ENCODE data around the gene NBPF6.
"Not testable (repeated sequence)": the region's sequence is repeated elsewhere in the genome, so short reads cannot be mapped to it uniquely, and the experiment has no call there.

Gene NBPF6

GRCh38 chr1:108450043-108450442 is at the start of gene NBPF6:
Gene NBPF6, plus strand, starts transcription at chr1:108450343. Its CDS starts 259 bp downstream, at chr1:108450602.
- not testable (repeated sequence) for DNase-seq (ENCODE audit: low read depth in 2 of 2)

GRCh38 chr1:108411098-108411833 is 38.9 kb upstream of the NBPF6 start:
- DNase-seq (ENCODE audit: low read depth in 2 of 2), result not testable (repeated sequence)

GRCh38 chr1:108420129-108420528 is 30.0 kb upstream of the NBPF6 start:
- not testable (repeated sequence) for DNase-seq (ENCODE audit: low read depth in 2 of 2)

- DNase-seq (ENCODE audit: low read depth in 2 of 2), result not testable (repeated sequence)
Observed at GRCh38 chr1:108421061-108421916, 28.9 kb upstream of the NBPF6 start.

GRCh38 chr1:108426877-108427276 is 23.3 kb upstream of the NBPF6 start:
- DNase-seq (ENCODE audit: low read depth in 2 of 2), result not testable (repeated sequence)

- not testable (repeated sequence) for DNase-seq (ENCODE audit: low read depth in 2 of 2)
Observed at GRCh38 chr1:108432002-108432401, 18.1 kb upstream of the NBPF6 start.

- DNase-seq (ENCODE audit: low read depth in 2 of 2), result not testable (repeated sequence)
Observed at GRCh38 chr1:108433404-108433803, 16.7 kb upstream of the NBPF6 start.

GRCh38 chr1:108438536-108438935 is 11.6 kb upstream of the NBPF6 start:
- DNase-seq (ENCODE audit: low read depth in 2 of 2), result not testable (repeated sequence)

GRCh38 chr1:108454521-108454920 is 4.4 kb downstream of the NBPF6 start:
- not testable (repeated sequence) for DNase-seq (ENCODE audit: low read depth in 2 of 2)

- not testable (repeated sequence) for DNase-seq (ENCODE audit: low read depth in 2 of 2)
Observed at GRCh38 chr1:108458661-108459060, 8.5 kb downstream of the NBPF6 start.

- not testable (repeated sequence) for DNase-seq (ENCODE audit: low read depth in 2 of 2)
Observed at GRCh38 chr1:108461758-108462157, 11.6 kb downstream of the NBPF6 start.

GRCh38 chr1:108463962-108464361 is 13.8 kb downstream of the NBPF6 start:
- DNase-seq (ENCODE audit: low read depth in 2 of 2), result not testable (repeated sequence)

- DNase-seq (ENCODE audit: low read depth in 2 of 2), result not testable (repeated sequence)
Observed at GRCh38 chr1:108466166-108466565, 16.0 kb downstream of the NBPF6 start.

GRCh38 chr1:108467155-108467554 is 17.0 kb downstream of the NBPF6 start:
- not testable (repeated sequence) for DNase-seq (ENCODE audit: low read depth in 2 of 2)

- not testable (repeated sequence) for DNase-seq (ENCODE audit: low read depth in 2 of 2)
Observed at GRCh38 chr1:108470750-108471149, 20.6 kb downstream of the NBPF6 start.

- not testable (repeated sequence) for DNase-seq (ENCODE audit: low read depth in 2 of 2)
Observed at GRCh38 chr1:108474516-108474915, 24.4 kb downstream of the NBPF6 start.

- DNase-seq (ENCODE audit: low read depth in 2 of 2), result no peak
Observed at GRCh38 chr1:108478429-108479015, 28.4 kb downstream of the NBPF6 start.

GRCh38 chr1:108482708-108483107 is 32.6 kb downstream of the NBPF6 start:
- DNase-seq (ENCODE audit: low read depth in 2 of 2), result no peak

GRCh38 chr1:108485990-108486389 is 35.8 kb downstream of the NBPF6 start:
- not testable (repeated sequence) for DNase-seq (ENCODE audit: low read depth in 2 of 2)

- not testable (repeated sequence) for DNase-seq (ENCODE audit: low read depth in 2 of 2)
Observed at GRCh38 chr1:108486707-108487106, 36.6 kb downstream of the NBPF6 start.

- DNase-seq (ENCODE audit: low read depth in 2 of 2), result not testable (repeated sequence)
Observed at GRCh38 chr1:108495008-108495407, 44.9 kb downstream of the NBPF6 start.

GRCh38 chr1:108496856-108497255 is 46.7 kb downstream of the NBPF6 start:
- DNase-seq (ENCODE audit: low read depth in 2 of 2), result not testable (repeated sequence)

Measured in stimulated activated CD8-positive, alpha-beta memory T cell treated with anti-CD3 and anti-CD28 coated beads, Interleukin-7, amount 100 ng/mL, for 1 hour (primary cell).